BLaER1 treated with 17β-estradiol and CSF1 and Interleukin-3, amounts not matched to agents 10 nM and 100 nM (cell line): Measurements from ENCODE around the gene WNK2.
A peak's percentile ranks its signal among the peaks of the same experiment; 100 is the strongest.

Experiments used
- H3K27ac ChIP-seq, 11 experiments: shearing (Covaris generic); formaldehyde crosslinking; 2 replicates each; pipeline ENCODE4 v1.8.1; 2022
- H3K27me3 ChIP-seq, 11 experiments: shearing (Covaris generic); formaldehyde crosslinking; 2 replicates each; pipeline ENCODE4 v1.8.1; 2022
- H3K36me3 ChIP-seq, 11 experiments: shearing (Covaris generic); formaldehyde crosslinking; 2 replicates each; pipeline ENCODE4 v1.8.1; 2022
- H3K4me1 ChIP-seq, 10 experiments: shearing (Covaris generic); formaldehyde crosslinking; 2 replicates each; pipeline ENCODE4 v1.8.1; 2022
- H3K4me2 ChIP-seq, 11 experiments: shearing (Covaris generic); formaldehyde crosslinking; 2 replicates each; pipeline ENCODE4 v1.8.1; 2022
- H3K4me3 ChIP-seq, 10 experiments: shearing (Covaris generic); formaldehyde crosslinking; 2 replicates each; pipeline ENCODE4 v1.8.1; 2022
- H3K9ac ChIP-seq, 11 experiments: shearing (Covaris generic); formaldehyde crosslinking; 2 replicates each; pipeline ENCODE4 v1.8.1; 2022
- H3K9me3 ChIP-seq, 11 experiments: shearing (Covaris generic); formaldehyde crosslinking; replicated peaks in 1 of 11; 2 replicates each; pipeline ENCODE4 v1.8.1; 2022
- H4K20me1 ChIP-seq, 11 experiments: shearing (Covaris generic); formaldehyde crosslinking; 2 replicates each; pipeline ENCODE4 v1.8.1; 2022
- Cebpa-rat ChIP-seq, 11 experiments: shearing (Covaris generic); IDR thresholded peaks; 2 replicates each; pipeline ENCODE4 v1.8.1; 2022

Gene WNK2

GRCh38 chr9:93186215-93186945 is 2.4 kb downstream of the WNK2 start:
- peaks cover 15 to 55% (median 41%) of the 10 kb centered on the region in 10 experiments for H3K4me1 ChIP-seq
- H3K9ac ChIP-seq: peak overlapping the region in 4 of 11 experiments; percentile 32 to 56 (median 48); a peak in 5 of 22 replicates
- no peak for TF ChIP-seq Cebpa-rat (IDR thresholded peaks at IDR 0.05)
- no peak overlapping the region for H3K4me3 ChIP-seq
- H3K9me3 ChIP-seq: no peaks in the 10 kb centered on the region
- H3K36me3 ChIP-seq: no peaks in the 10 kb centered on the region
- H3K27ac ChIP-seq: peak overlapping the region in 1 of 11 experiments; percentile 26; a peak in 2 of 22 replicates
- peaks cover 0 to 41% (median 14%) of the 10 kb centered on the region in 11 experiments; a peak in 15 of 22 replicates for H3K27me3 ChIP-seq
- H4K20me1 ChIP-seq: peaks cover 0 to 45% (median 0%) of the 10 kb centered on the region in 11 experiments; a peak in 7 of 22 replicates
- peak overlapping the region in 8 of 11 experiments; percentile 7 to 99 (median 98); a peak in 14 of 22 replicates for H3K4me2 ChIP-seq

DNA sequence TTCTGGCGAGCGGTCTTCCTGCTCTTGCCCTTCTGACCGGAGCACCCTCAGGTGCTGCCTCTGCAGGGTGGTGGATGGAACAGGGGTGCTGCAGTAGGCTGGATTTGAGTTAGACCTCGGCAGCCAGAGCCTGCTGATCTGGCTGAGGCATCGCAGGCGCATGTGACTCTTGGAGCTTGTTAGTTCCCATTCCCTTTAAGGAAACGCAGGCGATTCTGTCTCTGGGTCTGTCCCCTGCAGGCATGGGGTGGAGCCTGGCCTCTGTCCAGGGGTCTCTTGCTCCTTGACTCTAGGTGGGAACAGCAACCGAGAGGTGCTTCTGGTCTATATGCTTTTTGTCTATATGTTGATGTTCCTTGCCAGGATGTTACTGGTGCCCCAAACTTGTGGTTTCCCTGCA is 3.1 kb downstream of the WNK2 start:
- Histone ChIP-seq H3K4me3 (no peak overlapping the region), H3K27me3 (peaks cover 0 to 36% (median 14%) of the 10 kb centered on the region in 11 experiments; a peak in 15 of 22 replicates), H3K9ac (0 out of 22 replicates have a peak overlapping the region, but pooled peaks of 1 of the 11 experiments have one; percentile 6), H3K4me2 (peak overlapping the region in 5 of 11 experiments; percentile 10 to 99 (median 97); a peak in 4 of 22 replicates), H3K27ac (no peak overlapping the region), H4K20me1 (peaks cover 0 to 45% (median 0%) of the 10 kb centered on the region in 11 experiments; a peak in 7 of 22 replicates), H3K9me3 (no peaks in the 10 kb centered on the region), H3K36me3 (no peaks in the 10 kb centered on the region), H3K4me1 (peaks cover 15 to 55% (median 42%) of the 10 kb centered on the region in 10 experiments)
- no peak for TF ChIP-seq Cebpa-rat (IDR thresholded peaks at IDR 0.05)

DNA sequence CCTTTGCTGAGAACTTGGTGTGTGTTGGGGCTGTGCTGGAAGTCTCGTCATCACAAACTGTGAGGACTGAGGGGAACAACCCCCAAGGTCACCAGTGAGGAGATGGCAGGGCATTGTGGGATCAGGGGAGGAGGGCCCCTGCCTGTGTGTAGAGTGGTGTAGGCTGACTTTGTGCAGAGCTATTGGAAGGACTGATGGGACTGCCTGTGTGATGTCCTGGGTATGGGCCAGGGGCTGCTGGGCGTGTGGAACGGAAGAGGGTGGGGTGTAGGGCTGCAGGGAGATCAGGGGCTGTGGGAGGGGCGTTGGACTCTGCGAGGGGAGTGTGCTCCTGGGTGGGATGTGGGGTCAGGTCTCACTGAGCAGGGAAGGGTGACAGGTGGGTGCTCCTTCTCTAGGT is 3.6 kb downstream of the WNK2 start:
- Histone ChIP-seq H3K4me3 (no peak overlapping the region), H3K27ac (no peak overlapping the region), H3K36me3 (no peaks in the 10 kb centered on the region), H3K4me1 (peaks cover 15 to 55% (median 45%) of the 10 kb centered on the region in 10 experiments), H3K27me3 (peaks cover 0 to 31% (median 11%) of the 10 kb centered on the region in 11 experiments; a peak in 15 of 22 replicates), H3K9ac (no peak overlapping the region), H3K9me3 (no peaks in the 10 kb centered on the region), H4K20me1 (peaks cover 0 to 45% (median 0%) of the 10 kb centered on the region in 11 experiments; a peak in 7 of 22 replicates), H3K4me2 (peak overlapping the region in 2 of 11 experiments; percentile 2 to 10; a peak in 2 of 22 replicates)
- TF ChIP-seq Cebpa-rat (IDR thresholded peaks at IDR 0.05): no peak

DNA sequence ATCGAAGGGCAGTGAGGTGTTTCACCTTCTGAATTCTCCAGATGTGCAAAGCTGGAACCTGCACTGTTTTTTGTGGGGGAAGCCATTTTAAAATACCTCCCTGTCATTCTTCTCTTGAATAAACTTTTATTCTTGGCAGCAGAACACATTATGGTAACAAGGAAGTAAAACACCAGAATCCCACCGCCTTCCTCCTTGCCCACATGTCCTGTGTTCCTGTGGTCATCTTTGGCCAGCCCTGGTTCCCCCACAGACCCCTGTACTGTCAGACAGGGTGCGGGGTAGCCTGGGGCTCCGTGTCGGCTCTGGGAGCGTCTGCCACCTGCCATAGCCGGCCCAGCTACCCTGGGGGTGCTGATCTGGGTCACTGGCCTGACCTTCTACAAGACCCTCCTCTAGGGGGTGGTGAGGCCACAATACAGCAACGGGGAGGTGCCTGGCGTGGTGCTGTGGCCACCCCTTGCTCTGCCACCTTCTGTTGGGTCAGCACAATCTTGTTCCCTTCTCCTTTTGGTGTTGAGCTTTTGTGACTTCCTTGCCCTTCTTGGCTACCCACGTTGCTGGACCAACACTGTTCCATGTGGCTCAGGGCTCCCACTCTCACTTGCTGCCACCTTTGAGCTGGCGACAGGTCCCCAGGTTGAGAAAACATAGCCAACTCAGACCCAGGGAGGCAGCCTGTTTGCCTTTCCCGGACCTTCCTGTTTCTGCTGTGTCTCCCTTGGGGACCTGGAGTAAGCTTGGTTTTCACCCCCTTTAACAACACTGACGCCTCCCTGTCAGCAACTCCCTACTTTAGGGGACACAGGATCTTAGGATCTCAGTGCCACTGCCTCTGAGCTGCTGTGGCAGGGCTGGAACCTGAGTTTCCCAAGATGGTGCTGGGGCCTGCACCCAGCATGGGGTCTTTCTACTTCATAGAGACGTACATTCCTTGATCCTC is 4.8 kb downstream of the WNK2 start:
- Histone ChIP-seq H3K4me2 (peak overlapping the region in 2 of 11 experiments; percentile 5 to 10; a peak in 2 of 22 replicates), H4K20me1 (peaks cover 0 to 51% (median 0%) of the 10 kb centered on the region in 11 experiments; a peak in 7 of 22 replicates), H3K4me1 (peaks cover 10 to 44% (median 35%) of the 10 kb centered on the region in 10 experiments), H3K9me3 (no peaks in the 10 kb centered on the region), H3K9ac (no peak overlapping the region), H3K27me3 (peaks cover 0 to 20% (median 7%) of the 10 kb centered on the region in 11 experiments; a peak in 14 of 22 replicates), H3K36me3 (no peaks in the 10 kb centered on the region), H3K4me3 (no peak overlapping the region), H3K27ac (no peak overlapping the region)
- TF ChIP-seq Cebpa-rat (IDR thresholded peaks at IDR 0.05): no peak

DNA sequence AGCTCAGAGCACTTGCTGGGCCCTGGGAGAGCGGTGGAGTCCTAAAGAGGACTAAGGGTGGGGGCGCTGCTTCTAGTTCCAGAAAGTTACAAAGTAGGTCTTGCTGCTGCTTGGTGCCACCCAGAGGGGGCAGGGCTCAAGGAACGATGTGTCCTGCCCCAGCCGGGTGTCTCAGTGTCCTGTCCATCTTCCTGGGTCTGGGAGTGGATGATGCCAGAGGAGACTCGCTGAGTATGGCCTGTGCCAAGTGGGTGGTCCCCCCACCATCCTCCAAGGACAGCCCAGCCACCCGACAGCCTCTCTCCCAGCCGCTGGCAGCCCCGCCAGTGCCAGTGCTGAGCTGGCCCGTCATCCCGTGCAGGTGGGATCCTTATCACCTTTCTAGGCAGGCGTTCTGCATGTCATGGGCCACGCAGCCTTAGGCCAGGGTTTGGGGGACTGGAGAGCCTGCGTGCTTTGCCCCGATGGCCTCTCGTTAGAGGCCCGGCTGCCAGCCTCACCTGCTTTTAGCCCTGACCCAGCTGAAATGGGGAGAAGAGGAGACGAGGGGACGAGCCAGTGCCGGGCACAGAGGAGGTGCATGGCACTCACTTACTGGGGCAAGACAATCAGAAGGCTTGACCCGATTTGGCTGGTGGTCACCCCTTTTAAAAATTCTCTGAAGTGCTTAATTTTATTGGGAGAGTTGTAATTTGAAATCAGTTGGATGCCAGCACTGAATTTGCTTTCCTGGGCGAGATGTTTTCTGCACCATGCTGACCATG is 5.6 kb downstream of the WNK2 start:
- Histone ChIP-seq H3K4me2 (no peak overlapping the region), H3K9me3 (no peaks in the 10 kb centered on the region), H3K36me3 (no peaks in the 10 kb centered on the region), H4K20me1 (peaks cover 0 to 49% (median 0%) of the 10 kb centered on the region in 11 experiments; a peak in 7 of 22 replicates), H3K27ac (no peak overlapping the region), H3K27me3 (peaks cover 0 to 11% (median 3%) of the 10 kb centered on the region in 11 experiments; a peak in 11 of 22 replicates), H3K4me3 (no peak overlapping the region), H3K4me1 (peaks cover 8 to 40% (median 30%) of the 10 kb centered on the region in 10 experiments; a peak in 18 of 20 replicates), H3K9ac (no peak overlapping the region)
- no peak for TF ChIP-seq Cebpa-rat (IDR thresholded peaks at IDR 0.05)

GRCh38 chr9:93190133-93190525 is 6.2 kb downstream of the WNK2 start:
- Histone ChIP-seq H3K9ac (no peak overlapping the region), H3K27ac (no peak overlapping the region), H3K36me3 (no peaks in the 10 kb centered on the region), H3K4me2 (no peak overlapping the region), H3K4me3 (no peak overlapping the region), H3K9me3 (no peaks in the 10 kb centered on the region), H3K27me3 (peaks cover 0 to 5% (median 0%) of the 10 kb centered on the region in 11 experiments; a peak in 1 of 22 replicates), H4K20me1 (peaks cover 0 to 48% (median 0%) of the 10 kb centered on the region in 11 experiments; a peak in 7 of 22 replicates), H3K4me1 (peaks cover 5 to 34% (median 25%) of the 10 kb centered on the region in 10 experiments; a peak in 18 of 20 replicates)
- no peak for TF ChIP-seq Cebpa-rat (IDR thresholded peaks at IDR 0.05)

GRCh38 chr9:93190656-93191353 is 6.9 kb downstream of the WNK2 start:
- peaks cover 5 to 27% (median 18%) of the 10 kb centered on the region in 10 experiments; a peak in 15 of 20 replicates for H3K4me1 ChIP-seq

More at GRCh38 chr9:93190656-93191353, 6.9 kb downstream of the WNK2 start:
- H3K36me3 ChIP-seq: no peaks in the 10 kb centered on the region
- no peak overlapping the region for H3K4me3 ChIP-seq
- H3K9me3 ChIP-seq: no peaks in the 10 kb centered on the region
- H4K20me1 ChIP-seq: peaks cover 0 to 42% (median 0%) of the 10 kb centered on the region in 11 experiments; a peak in 7 of 22 replicates
- no peak overlapping the region for H3K9ac ChIP-seq
- no peaks in the 10 kb centered on the region for H3K27me3 ChIP-seq
- TF ChIP-seq Cebpa-rat (IDR thresholded peaks at IDR 0.05): no peak
- H3K27ac ChIP-seq: no peak overlapping the region
- no peak overlapping the region for H3K4me2 ChIP-seq
